HG02938 (cell line): Measurements from ENCODE around the gene FAM50A.

ENCODE experiments used
- ATAC-seq: cut with Tn5 transposase; IDR thresholded peaks from one replicate; pipeline ENCODE4 v1.9.1; 2021; ENCODE audit warnings: mild to moderate bottlenecking, moderate library complexity; ENCODE audit not compliant: unreplicated experiment

FAM50A gene

GRCh38 chrX:154437971-154438893 lies 5.7 kb upstream of the FAM50A start:
- ATAC-seq = no peak

- ATAC-seq = no peak
Observed at GRCh38 chrX:154439841-154440240, 4.1 kb upstream of the FAM50A start.

GRCh38 chrX:154440623-154441357 lies 3.2 kb upstream of the FAM50A start:
- ATAC-seq = no peak

- no peak for ATAC-seq
Observed at GRCh38 chrX:154441564-154441963, 2.4 kb upstream of the FAM50A start.

GRCh38 chrX:154441984-154442707 lies 1.8 kb upstream of the FAM50A start:
- no peak for ATAC-seq

GRCh38 chrX:154443479-154443910 lies 446 bp upstream of the FAM50A start:
- ATAC-seq = no peak

GRCh38 chrX:154444755-154445246 lies 860 bp downstream of the FAM50A start:
- ATAC-seq = no peak

GRCh38 chrX:154445776-154446175 lies 1.8 kb downstream of the FAM50A start:
- no peak for ATAC-seq

- ATAC-seq = no peak
Observed at GRCh38 chrX:154446430-154446829, 2.5 kb downstream of the FAM50A start.

- no peak for ATAC-seq
Observed at GRCh38 chrX:154448484-154448883, 4.5 kb downstream of the FAM50A start.

GRCh38 chrX:154449618-154450017 lies 5.7 kb downstream of the FAM50A start:
- ATAC-seq = no peak

GRCh38 chrX:154450312-154450711 lies 6.4 kb downstream of the FAM50A start:
- ATAC-seq = no peak

- ATAC-seq = no peak
Observed at GRCh38 chrX:154452823-154453222, 8.9 kb downstream of the FAM50A start.

- ATAC-seq = no peak
Observed at GRCh38 chrX:154457491-154458115, 13.7 kb downstream of the FAM50A start.

GRCh38 chrX:154458116-154458953 lies 14.4 kb downstream of the FAM50A start, which contains the start of gene PLXNA3:
Gene PLXNA3, plus strand, starts transcription at chrX:154458281. Its CDS starts 1,903 bp downstream, at chrX:154460184.
- no peak for ATAC-seq

- no peak for ATAC-seq
Observed at GRCh38 chrX:154458954-154459778, 15.2 kb downstream of the FAM50A start.

- no peak for ATAC-seq
Observed at GRCh38 chrX:154459832-154460231, 15.9 kb downstream of the FAM50A start.

GRCh38 chrX:154460326-154460725 lies 16.4 kb downstream of the FAM50A start:
- no peak for ATAC-seq

GRCh38 chrX:154462396-154462795 lies 18.5 kb downstream of the FAM50A start:
- no peak for ATAC-seq
